Stomach (tissue), 19 donors: Measurements from ENCODE around the gene GPRC5B. TPM values are rescaled to one million over a fixed set of nuclear protein-coding genes. Genes with fewer than 3 reads are reported as not detected.

Source experiments
- DNase-seq, 2 donors: peaks; one replicate each; pipeline versions ENCODE4 v3.0.0 to v3.0.0-alpha.2; 2013 to 2019
- H3K27ac ChIP-seq, 5 donors: fragments of 200-600 bp in 4 of 5; sonication (generic) in 4 of 5; one replicate each; pipeline ENCODE4 v1.5.1; 2013 to 2019; ENCODE audit warnings: mild to moderate bottlenecking in 1 of 5, moderate library complexity in 1 of 5
- H3K27me3 ChIP-seq, 3 donors: fragments of 200-600 bp; sonication (generic); one replicate each; pipeline ENCODE4 v1.5.1; 2017 to 2019; ENCODE audit warnings: mixed run types in 1 of 3
- H3K36me3 ChIP-seq, 4 donors: fragments of 200-600 bp; sonication (generic); 1 replicate in 3 of 4; 2 replicates in 1 of 4; pipeline ENCODE4 v1.5.1; 2016 to 2019
- H3K4me1 ChIP-seq, 4 donors: fragments of 200-600 bp; sonication (generic); one replicate each; pipeline ENCODE4 v1.5.1; 2016 to 2019
- H3K4me3 ChIP-seq, 4 donors: fragments of 200-600 bp; sonication (generic) in 3 of 4; one replicate each; pipeline ENCODE4 v1.5.1; 2016 to 2019; ENCODE audit warnings: mild to moderate bottlenecking in 1 of 4
- H3K9me3 ChIP-seq, 4 donors: fragments of 200-600 bp; sonication (generic); one replicate each; pipeline ENCODE4 v1.5.1; 2016 to 2019
- CTCF ChIP-seq, 7 experiments: fragments of 450-650 bp in 4 of 7; fragments of 200-600 bp in 3 of 7; sonication (generic) in 3 of 7; IDR thresholded peaks; one replicate each; pipeline ENCODE4 v1.5.1; 2016 to 2019; ENCODE audit warnings: antibody characterized with exemption in 7 of 7, control low read depth in 2 of 7, mild to moderate bottlenecking in 1 of 7
- EP300 ChIP-seq: sonication (generic); formaldehyde crosslinking; IDR thresholded peaks from one replicate; pipeline ENCODE4 v1.6.1; 2017; ENCODE audit warnings: antibody characterized with exemption
- POLR2A ChIP-seq, 4 donors: fragments of 450-650 bp; IDR thresholded peaks; one replicate each; pipeline ENCODE4 v1.6.1; 2016; ENCODE audit warnings: antibody characterized with exemption in 4 of 4, control low read depth in 2 of 4, mild to moderate bottlenecking in 1 of 4, moderate library complexity in 1 of 4
- POLR2AphosphoS5 ChIP-seq, 3 donors: sonication (generic); formaldehyde crosslinking; IDR thresholded peaks; one replicate each; pipeline ENCODE4 v1.6.1; 2016; ENCODE audit warnings: antibody characterized with exemption in 3 of 3
- WGBS, 5 donors: extraction: QIAGEN DNeasy Blood & Tissue Kit in 3 of 5; methylation state at CpG; one replicate each; pipeline versions ENCODE4 v1.1.5 to v1.1.7; 2013 to 2018; 5-methylcytosine and 5-hydroxymethylcytosine counted together
- intact Hi-C: fragments of 100-400 bp; cut with DNase I; formaldehyde crosslinking; loops from one replicate; pipeline ENCODE4 v1.15.1; 2023; ENCODE audit warnings: low total_unique reads
- long read RNA-seq, 10 donors: transcript quantifications; one replicate each; lab custom pipeline, GENCODE V29; 2026
- polyA plus RNA-seq, 3 donors: library from polyadenylated mRNA; stranded (reverse); fragments of 200-250 nt; gene quantifications; one replicate each; pipeline ENCODE4 v1.2.3, GENCODE V29; 2013
- total RNA-seq, 5 donors: library from RNA; depleted of rRNA; stranded (reverse); fragments of >200 nt; gene quantifications; one replicate each; pipeline versions ENCODE4 v1.1.0 to v1.2.3, GENCODE V29; 2014 to 2016
- donor health status: healthy with polysubstance abuse.
- donor health status: Bipolar disorder and iron deficiency.
- donor health status: healthy.

Gene GPRC5B, protein sequence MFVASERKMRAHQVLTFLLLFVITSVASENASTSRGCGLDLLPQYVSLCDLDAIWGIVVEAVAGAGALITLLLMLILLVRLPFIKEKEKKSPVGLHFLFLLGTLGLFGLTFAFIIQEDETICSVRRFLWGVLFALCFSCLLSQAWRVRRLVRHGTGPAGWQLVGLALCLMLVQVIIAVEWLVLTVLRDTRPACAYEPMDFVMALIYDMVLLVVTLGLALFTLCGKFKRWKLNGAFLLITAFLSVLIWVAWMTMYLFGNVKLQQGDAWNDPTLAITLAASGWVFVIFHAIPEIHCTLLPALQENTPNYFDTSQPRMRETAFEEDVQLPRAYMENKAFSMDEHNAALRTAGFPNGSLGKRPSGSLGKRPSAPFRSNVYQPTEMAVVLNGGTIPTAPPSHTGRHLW
- total RNA-seq = 10 to 100 TPM in 3 of 5 donors, 1 to 10 TPM in 2; 6.1 to 77.2 (median 24.2) TPM
- polyA plus RNA-seq = 10 to 100 TPM; 16.3 to 30.3 (median 24.9) TPM
- long read RNA-seq, donor 1, full-length matches to known transcripts = 6 of 12 reads
- long read RNA-seq, donor 1, partial matches to known transcripts = 6 of 12 reads
- long read RNA-seq, donor 1, other reads (novel, unspliced or antisense) = 0 of 12 reads
- long read RNA-seq, donor 2, full-length matches to known transcripts = 18 of 23 reads
- long read RNA-seq, donor 2, partial matches to known transcripts = 5 of 23 reads
- long read RNA-seq, donor 2, other reads (novel, unspliced or antisense) = 0 of 23 reads
- long read RNA-seq, donor 3, full-length matches to known transcripts = 14 of 26 reads
- long read RNA-seq, donor 3, partial matches to known transcripts = 12 of 26 reads
- long read RNA-seq, donor 3, other reads (novel, unspliced or antisense) = 0 of 26 reads
- long read RNA-seq, donor 4, full-length matches to known transcripts = 2 of 2 reads
- long read RNA-seq, donor 4, partial matches to known transcripts = 0 of 2 reads
- long read RNA-seq, donor 4, other reads (novel, unspliced or antisense) = 0 of 2 reads
- long read RNA-seq, donor 5, full-length matches to known transcripts = 18 of 18 reads
- long read RNA-seq, donor 5, partial matches to known transcripts = 0 of 18 reads
- long read RNA-seq, donor 5, other reads (novel, unspliced or antisense) = 0 of 18 reads
- long read RNA-seq, donor 6, full-length matches to known transcripts = 46 of 79 reads
- long read RNA-seq, donor 6, partial matches to known transcripts = 33 of 79 reads
- long read RNA-seq, donor 6, other reads (novel, unspliced or antisense) = 0 of 79 reads
- long read RNA-seq, donor 7, full-length matches to known transcripts = 24 of 29 reads
- long read RNA-seq, donor 7, partial matches to known transcripts = 5 of 29 reads
- long read RNA-seq, donor 7, other reads (novel, unspliced or antisense) = 0 of 29 reads
- long read RNA-seq, donor 8, full-length matches to known transcripts = 20 of 36 reads
- long read RNA-seq, donor 8, partial matches to known transcripts = 16 of 36 reads
- long read RNA-seq, donor 8, other reads (novel, unspliced or antisense) = 0 of 36 reads
- long read RNA-seq, donor 9, full-length matches to known transcripts = 14 of 38 reads
- long read RNA-seq, donor 9, partial matches to known transcripts = 24 of 38 reads
- long read RNA-seq, donor 9, other reads (novel, unspliced or antisense) = 0 of 38 reads
- long read RNA-seq, donor 10, full-length matches to known transcripts = 7 of 7 reads
- long read RNA-seq, donor 10, partial matches to known transcripts = 0 of 7 reads
- long read RNA-seq, donor 10, other reads (novel, unspliced or antisense) = 0 of 7 reads

DNA sequence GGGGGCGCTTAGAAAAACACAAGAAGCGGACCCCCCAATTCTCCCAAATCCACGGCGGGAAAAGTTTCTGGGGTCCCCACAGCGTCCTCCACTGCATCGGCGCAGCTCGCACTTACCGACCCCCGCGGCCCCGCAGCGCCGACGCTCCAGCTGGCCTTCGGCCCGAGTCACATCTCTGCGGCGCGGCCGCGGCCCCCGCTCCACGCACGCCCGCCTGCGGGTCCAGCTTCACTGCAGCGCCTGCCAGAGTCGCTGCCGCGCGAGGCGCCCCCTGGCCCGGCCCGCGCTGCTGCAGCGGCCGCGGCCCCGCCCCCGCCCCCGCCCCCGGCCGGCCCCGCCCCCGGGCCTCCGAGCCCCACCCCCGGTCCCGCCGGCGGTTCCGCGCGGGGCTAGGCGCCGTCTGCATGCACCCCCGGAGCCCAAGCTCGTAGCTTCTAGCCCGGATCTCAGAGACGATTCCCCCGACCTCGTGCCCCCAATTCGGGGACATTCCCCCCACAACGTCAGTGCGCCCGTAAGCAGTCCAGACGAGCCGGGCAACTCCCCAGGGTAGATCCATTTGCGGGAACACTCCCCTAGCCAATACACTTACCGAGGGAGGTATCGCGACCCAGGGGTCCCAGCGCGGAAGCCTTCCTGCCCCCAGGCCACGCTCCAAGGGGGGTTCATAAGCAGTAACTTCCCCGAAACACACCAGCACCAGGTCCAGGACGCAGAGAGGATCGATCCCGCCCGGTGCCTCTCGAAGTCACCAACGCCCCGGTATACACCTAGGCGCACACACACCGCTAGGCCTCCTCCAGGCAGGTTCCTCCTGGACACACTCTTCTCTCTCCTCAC lies at the start of gene GPRC5B:
Gene GPRC5B (minus strand): TSS at position 238 of the 840 bp plus-strand sequence. CDS start 12,003 bp downstream, outside the sequence.
- Histone ChIP-seq H3K4me3 (peak within 1 kb of the TSS; percentile 67 to 80 (median 70)), H3K4me1 (peaks cover 12 to 54% (median 41%) of the 10 kb centered on the region in 4 donors), H3K9me3 (no peaks in the 10 kb centered on the region), H3K27me3 (peaks cover 0 to 36% (median 5%) of the 10 kb centered on the region in 3 donors), H3K36me3 (peaks cover 0 to 7% (median 3%) of the 10 kb centered on the region in 4 donors), H3K27ac (peak within 1 kb of the TSS; percentile 78 to 88 (median 87))
- DNase-seq = peak; percentile 60 to 88
- TF ChIP-seq POLR2A (IDR thresholded peaks at IDR 0.05) (no peak), CTCF (IDR thresholded peaks at IDR 0.05) (peak in 1 of 7 experiments; percentile 26), EP300 (no peak), POLR2AphosphoS5 (IDR thresholded peaks at IDR 0.05) (peak in 2 of 3 donors; percentile 58 to 78)
- WGBS, 5 donors = 0 to 3% (median 1%) methylated on average over 27 to 85 of the region's 85 CpGs
- intact Hi-C loops = loop anchor here (5.0 to 10.0 kb wide), 2 partner anchors 170 to 283 kb away; partner anchors contain the start of genes IQCK and KNOP1

DNA sequence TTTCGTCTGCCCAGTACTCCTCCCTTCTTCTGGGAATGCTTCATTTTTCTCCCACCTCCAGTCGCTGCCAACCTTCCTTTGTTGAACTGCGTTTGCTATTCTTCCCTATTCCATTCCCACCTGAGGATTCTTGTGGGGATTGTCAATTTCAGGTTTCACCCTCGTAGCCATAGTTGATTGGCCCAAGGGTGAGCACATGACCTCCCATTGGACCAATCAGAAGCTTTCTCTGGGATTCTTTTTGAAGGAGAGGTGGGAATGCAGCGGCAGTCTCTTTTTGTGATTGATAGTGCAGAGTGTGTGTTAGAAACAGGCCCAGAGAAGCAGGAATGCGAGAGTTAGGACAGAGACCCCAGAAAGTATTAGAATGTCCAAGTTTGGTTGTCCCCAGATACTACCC lies 49.1 kb upstream of the GPRC5B start:
- H3K27me3 ChIP-seq = peaks cover 0 to 12% (median 0%) of the 10 kb centered on the region in 3 donors
- DNase-seq = no peak

More for the DNA sequence above, 49.1 kb upstream of the GPRC5B start:
- H3K36me3 ChIP-seq = no peaks in the 10 kb centered on the region
- no peaks in the 10 kb centered on the region for H3K4me1 ChIP-seq
- H3K27ac ChIP-seq = no peak overlapping the region
- H3K9me3 ChIP-seq = no peaks in the 10 kb centered on the region
- WGBS, 5 donors = 64 to 76% (median 67%) methylated on average over 6 of the region's 6 CpGs
- TF ChIP-seq POLR2A (IDR thresholded peaks at IDR 0.05) (no peak), CTCF (IDR thresholded peaks at IDR 0.05) (no peak), POLR2AphosphoS5 (IDR thresholded peaks at IDR 0.05) (no peak), EP300 (no peak)
- intact Hi-C loops = no loop called here
- no peak overlapping the region for H3K4me3 ChIP-seq
